ENCODE measurements around the gene ARHGEF40.

The ARHGEF40 gene

DNA sequence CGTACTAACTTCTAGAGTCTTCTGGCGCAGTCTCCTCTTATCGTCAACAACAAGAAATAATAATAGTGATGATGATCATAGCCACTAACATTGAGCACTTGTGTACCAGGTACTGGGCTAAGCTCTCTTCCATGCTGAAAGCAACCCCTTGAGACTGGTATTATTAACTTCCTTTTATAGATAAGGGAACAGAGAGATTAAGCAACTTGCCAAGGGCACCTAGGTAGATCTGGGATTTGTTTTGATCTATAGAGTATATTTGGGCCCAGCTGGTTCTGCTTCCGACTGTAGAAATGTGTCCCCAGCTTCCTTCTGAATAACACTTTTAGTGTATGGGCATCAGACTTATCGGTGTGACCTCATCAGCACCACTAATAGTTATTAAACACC is 29.5 kb downstream of the ARHGEF40 start:
- DNase-seq, result no peak

DNA sequence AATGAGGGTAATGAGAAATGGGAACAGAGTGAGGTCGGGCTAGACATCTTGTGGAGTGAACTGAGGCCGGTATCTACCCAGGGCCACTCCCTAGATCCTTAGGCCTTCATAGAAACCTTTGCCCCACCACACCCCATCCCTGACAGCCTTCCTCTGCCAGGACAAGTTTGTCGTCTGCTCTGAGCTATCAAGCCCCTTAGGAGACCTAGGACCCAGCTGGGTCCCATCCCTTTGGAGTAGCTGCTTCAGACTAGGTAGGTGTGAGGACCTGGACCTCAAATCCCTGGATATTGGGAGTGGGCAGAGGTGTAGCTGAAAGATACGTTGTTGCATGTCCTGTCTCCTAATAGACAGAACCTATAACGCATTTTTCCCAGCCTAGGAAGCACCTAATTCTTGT is 30.8 kb downstream of the ARHGEF40 start, which contains the start of gene TMEM253:
TSS of gene TMEM253 (plus strand) at position 136 of the 400 bp plus-strand sequence. CDS start 278 bp downstream, outside the sequence.
- no peak for DNase-seq

DNA sequence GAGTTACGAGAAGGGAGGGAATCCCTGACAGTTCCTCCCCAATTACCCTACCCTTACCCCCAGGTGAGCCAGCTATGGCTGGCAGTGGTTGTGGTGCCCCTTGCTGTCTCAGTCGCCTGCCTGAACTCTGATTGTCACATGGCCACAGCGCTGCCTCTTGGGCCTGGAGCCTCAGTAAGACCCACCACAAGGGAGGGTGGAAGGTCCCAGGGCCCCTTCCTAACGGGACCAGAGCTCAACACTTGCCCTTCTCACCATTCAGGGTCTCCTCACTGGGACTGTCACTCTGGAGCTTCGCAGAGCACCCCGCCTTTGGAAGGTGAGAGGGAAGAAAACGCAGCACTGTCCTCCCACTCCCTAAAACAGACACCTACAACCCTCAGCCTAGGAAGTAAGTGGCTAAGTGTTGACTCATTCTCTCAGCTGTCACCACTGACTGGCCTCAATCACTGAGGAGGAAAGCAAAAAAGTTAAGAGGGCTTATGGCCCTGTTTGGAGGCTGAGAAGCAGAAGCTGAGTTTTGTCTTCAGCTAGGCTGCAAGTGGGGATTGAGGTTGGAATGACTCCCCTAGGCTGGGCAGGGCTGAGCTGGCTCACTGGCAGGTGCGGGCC is 31.8 kb downstream of the ARHGEF40 start:
- no peak for DNase-seq

DNA sequence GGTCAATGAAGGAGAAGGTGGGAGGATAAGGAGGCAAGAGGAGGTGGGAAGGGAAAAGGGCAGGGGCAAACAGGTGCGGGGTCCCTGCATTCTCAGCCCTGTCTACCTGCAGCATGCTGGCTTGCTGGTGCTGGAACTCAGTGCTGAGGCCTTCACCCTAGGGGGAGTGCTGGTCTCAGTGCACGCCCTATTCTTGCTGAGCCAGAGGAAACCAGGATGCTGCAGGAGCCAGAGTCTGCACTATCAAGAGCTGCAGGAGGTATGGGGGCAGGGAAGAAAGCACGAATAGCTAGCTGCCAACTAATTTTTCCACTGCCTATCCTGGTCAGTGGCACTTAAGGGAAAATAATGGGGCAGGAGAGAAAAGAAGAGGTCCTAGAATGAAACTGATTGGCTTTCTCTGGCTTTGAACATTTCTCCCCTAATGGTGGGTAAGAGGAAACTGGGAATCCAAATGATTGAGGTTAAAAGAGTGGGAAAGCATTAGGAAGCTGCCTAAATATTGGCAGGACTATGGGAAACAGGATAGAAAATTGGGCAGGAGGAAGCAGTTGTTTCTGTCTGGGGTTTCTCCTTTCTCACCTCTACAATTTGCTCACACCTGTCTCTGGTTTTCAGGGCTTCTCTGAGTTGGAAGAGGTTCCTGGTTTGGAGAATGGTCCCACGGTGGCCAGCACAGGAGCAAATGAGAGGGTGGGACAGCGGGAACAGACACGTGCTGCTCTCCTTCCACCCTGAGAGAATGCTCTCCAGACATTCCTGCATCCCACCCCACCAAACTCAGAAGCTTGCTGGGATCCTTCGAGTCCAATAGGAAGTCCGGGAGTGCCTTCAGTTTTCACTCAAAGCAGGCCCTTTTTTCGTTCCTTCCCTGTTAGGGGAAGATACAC is 32.7 kb downstream of the ARHGEF40 start:
- DNase-seq, result no peak

DNA sequence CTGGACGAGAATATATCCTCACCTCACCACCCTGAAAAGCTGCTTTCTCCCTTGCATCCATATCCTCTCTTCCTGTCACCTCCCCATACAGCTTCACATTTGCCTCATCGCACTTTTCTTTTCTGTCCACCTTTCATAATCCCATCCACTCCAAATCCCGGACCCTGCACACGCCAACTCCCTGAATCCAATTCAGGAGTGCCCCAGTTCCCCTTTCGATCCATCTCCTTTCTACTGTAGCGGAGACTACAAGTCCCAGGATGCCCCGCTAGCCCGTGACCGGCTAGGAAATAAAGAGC is 33.3 kb downstream of the ARHGEF40 start:
- DNase-seq, result no peak

- peak; percentile 92 for DNase-seq
Observed at GRCh38 chr14:21103710-21104447, 33.8 kb downstream of the ARHGEF40 start.

GRCh38 chr14:21104448-21105060 is 34.5 kb downstream of the ARHGEF40 start:
- DNase-seq, result peak; percentile 73

- no peak for DNase-seq
Observed at GRCh38 chr14:21105095-21105494, 35.0 kb downstream of the ARHGEF40 start.

GRCh38 chr14:21106176-21106497 is 36.0 kb downstream of the ARHGEF40 start:
- no peak for DNase-seq

GRCh38 chr14:21106498-21107282 is 36.6 kb downstream of the ARHGEF40 start:
- peak; percentile 53 for DNase-seq

GRCh38 chr14:21107283-21107800 is 37.2 kb downstream of the ARHGEF40 start:
- DNase-seq, result no peak

DNA sequence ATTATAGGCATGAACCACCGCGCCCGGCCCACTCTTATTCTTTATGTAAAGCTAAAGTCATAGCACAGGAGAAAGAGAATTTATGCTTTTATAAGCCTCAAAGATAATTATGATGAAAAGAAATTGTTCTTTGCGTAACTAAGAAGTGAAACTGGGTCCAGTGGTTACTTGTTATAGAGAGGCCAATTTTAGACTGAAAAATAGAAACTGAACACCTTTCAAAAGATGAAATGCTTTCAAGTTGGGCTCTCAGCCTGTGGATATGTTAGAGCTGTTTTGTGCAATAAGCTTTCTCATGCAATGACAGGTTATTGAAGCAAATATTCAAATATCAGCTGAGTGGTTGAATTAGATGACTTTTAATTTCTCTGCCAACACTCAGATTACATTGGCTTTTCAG is 38.7 kb downstream of the ARHGEF40 start:
- DNase-seq, result no peak

GRCh38 chr14:21109377-21110138 is 39.5 kb downstream of the ARHGEF40 start:
- DNase-seq, result no peak

GRCh38 chr14:21112255-21112654 is 42.2 kb downstream of the ARHGEF40 start:
- no peak for DNase-seq

DNA sequence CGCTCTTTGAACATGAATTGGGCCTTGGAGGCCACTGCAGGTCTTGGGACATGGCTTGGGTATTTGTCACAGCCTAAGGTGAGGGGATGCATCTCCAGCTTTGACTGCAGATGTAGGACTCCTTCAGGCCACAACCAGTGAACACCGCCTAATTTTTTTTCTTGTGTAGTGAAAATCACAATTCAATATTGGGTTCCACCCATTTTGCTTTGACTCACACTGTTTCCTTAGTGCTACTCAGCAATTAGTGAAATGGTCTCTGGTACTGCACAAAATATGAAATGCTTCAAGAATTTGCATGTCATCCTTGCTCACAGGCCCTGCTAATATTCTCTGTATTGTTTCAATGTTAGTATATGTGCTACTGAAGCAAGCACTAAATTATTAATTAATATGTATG is 43.3 kb downstream of the ARHGEF40 start:
- no peak for DNase-seq

DNA sequence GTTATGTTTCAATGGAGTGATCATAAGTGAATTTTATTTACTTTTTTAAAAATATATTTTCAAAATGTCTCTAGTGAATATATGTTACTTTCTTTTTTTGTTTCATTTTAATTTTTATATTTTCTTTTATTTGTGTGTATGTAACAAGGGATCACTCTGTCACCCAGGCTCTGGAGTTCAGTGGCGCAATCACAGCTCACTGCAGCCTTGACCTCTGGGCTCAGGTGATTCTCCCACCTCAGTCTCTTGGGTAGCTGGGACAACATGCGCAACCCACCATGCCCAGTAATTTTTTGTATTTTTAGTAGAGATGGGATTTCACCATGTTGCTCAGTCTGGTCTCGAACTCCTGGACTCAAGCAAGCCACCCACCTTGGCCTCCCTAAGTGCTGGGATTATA is 48.8 kb downstream of the ARHGEF40 start:
- no peak for DNase-seq

- no peak for DNase-seq
Observed at GRCh38 chr14:21120686-21121085, 50.6 kb downstream of the ARHGEF40 start.

DNA sequence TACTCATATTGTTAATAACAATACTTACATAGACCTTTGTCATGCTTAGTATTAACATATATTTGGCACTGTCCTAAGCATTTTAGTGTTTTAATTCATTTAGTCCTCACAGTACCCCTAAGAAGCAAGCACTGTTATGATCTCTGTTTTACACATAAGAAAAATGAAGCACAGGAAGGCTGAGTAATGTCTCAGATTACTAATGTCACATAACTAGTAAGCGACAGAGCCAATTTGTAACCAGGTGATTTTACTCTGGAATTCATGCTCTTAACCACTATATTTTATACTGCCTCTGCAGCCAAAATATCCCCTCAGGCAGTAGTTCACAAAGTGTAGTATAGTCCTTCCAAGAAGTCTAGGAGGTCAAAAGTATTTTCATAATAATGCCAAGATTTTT is 51.0 kb downstream of the ARHGEF40 start:
- DNase-seq, result no peak

DNA sequence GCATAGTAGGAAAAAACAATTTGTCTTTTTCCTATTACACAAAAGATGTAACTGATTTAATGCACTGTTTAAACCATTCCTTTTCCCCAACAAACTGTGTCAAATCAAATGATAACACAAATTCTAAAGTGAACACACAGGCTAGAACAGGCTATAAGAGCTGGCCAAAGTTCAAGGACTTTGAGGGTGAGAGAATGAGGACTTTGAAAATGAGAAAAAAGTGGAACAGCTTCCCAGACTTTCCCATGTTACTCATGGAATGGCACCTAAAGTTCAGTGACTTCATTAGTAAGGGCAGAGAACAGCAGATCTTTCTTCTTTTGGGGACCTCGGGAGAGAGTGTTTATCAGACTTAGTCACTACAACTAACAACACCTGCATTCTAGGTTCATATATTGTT is 53.3 kb downstream of the ARHGEF40 start:
- no peak for DNase-seq

DNA sequence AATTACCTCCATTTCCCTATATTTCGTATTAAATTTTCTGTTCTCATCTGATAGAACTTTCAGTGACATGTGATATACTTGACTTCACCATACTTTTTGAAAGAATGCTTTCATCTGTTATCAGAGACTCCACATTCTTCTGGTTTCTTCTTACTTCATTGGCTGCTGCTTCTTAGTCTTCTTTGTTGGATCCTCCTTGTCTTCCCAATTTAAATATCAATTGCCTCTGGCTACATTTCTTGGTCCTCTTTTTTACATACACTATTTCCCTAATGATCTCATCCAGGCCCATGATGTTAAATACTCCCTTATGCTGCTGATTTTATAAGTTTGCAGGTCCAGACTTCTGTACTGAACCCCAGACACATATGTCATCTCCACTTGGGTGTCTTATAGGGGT is 63.8 kb downstream of the ARHGEF40 start:
- no peak for DNase-seq

DNA sequence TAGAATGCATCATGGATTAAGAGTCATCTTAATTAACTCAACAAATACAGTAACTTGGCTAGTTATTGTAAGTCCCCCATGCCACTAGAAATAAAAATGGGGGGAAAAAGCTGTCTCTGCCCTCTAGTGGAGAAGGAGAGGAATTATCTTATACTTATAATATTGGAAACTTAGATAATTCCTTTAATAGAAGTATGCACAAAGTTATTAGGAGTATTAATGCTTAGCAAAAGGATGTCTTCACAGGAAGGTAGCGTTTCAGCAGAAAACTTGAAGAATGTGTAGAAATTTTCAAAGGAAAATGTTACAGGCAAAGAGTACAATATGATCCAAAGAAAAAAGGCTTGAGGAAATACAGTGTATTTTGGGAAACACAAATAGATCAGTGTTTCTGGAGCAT is 65.9 kb downstream of the ARHGEF40 start:
- DNase-seq, result no peak
